ENCODE data around the gene SLC5A6.

SLC5A6 gene

GRCh38 chr2:27162151-27163121 lies 49.6 kb downstream of the SLC5A6 start:
- Mint-ChIP-seq H3K27me3 (peaks cover 25% of the 10 kb centered on the region), H3K4me1 (peaks cover 6% of the 10 kb centered on the region), H3K36me3 (no peaks in the 10 kb centered on the region), H3K27ac (no peak overlapping the region), H3K9me3 (no peaks in the 10 kb centered on the region), H3K4me3 (no peak overlapping the region)
- DNase-seq: no peak
- CTCF ChIA-PET: interaction anchor here (0.6 kb wide), 1 partner anchor 304 kb away, joined by 3 read pairs; no protein-coding TSS in a partner anchor

GRCh38 chr2:27160191-27160590 lies 51.9 kb downstream of the SLC5A6 start:
- H3K9me3 Mint-ChIP-seq: no peaks in the 10 kb centered on the region
- peaks cover 30% of the 10 kb centered on the region for H3K27me3 Mint-ChIP-seq
- DNase-seq: no peak
- no peak overlapping the region for H3K4me3 Mint-ChIP-seq
- no peaks in the 10 kb centered on the region for H3K36me3 Mint-ChIP-seq
- H3K4me1 Mint-ChIP-seq: peaks cover 4% of the 10 kb centered on the region
- no peak overlapping the region for H3K27ac Mint-ChIP-seq
- CTCF ChIA-PET: interaction anchor here (1.2 to 2.1 kb wide), 2 partner anchors 10 to 238 kb away, joined by 3 to 9 read pairs; no protein-coding TSS in a partner anchor

- H3K4me3 Mint-ChIP-seq: no peak overlapping the region
- H3K9me3 Mint-ChIP-seq: no peaks in the 10 kb centered on the region
- CTCF ChIA-PET: interaction anchor here (0.6 to 2.1 kb wide), 2 partner anchors 11 to 236 kb away, joined by 3 to 9 read pairs; no protein-coding TSS in a partner anchor
- DNase-seq: no peak
- H3K27me3 Mint-ChIP-seq: peaks cover 32% of the 10 kb centered on the region
- H3K27ac Mint-ChIP-seq: no peak overlapping the region
- H3K4me1 Mint-ChIP-seq: no peaks in the 10 kb centered on the region
- H3K36me3 Mint-ChIP-seq: no peaks in the 10 kb centered on the region
Measured at GRCh38 chr2:27159271-27159670, 52.8 kb downstream of the SLC5A6 start.

GRCh38 chr2:27158468-27158867 lies 53.6 kb downstream of the SLC5A6 start:
- Mint-ChIP-seq H3K4me1 (no peaks in the 10 kb centered on the region), H3K4me3 (no peak overlapping the region), H3K36me3 (no peaks in the 10 kb centered on the region), H3K27me3 (peaks cover 34% of the 10 kb centered on the region), H3K27ac (no peak overlapping the region), H3K9me3 (no peaks in the 10 kb centered on the region)
- CTCF ChIA-PET: interaction anchor here (1.2 to 2.1 kb wide), 2 partner anchors 12 to 13 kb away, joined by 4 to 9 read pairs; no protein-coding TSS in a partner anchor
- DNase-seq: no peak

GRCh38 chr2:27155069-27155520 lies 57.0 kb downstream of the SLC5A6 start:
- no peaks in the 10 kb centered on the region for H3K9me3 Mint-ChIP-seq
- H3K4me1 Mint-ChIP-seq: no peaks in the 10 kb centered on the region
- no peaks in the 10 kb centered on the region for H3K36me3 Mint-ChIP-seq
- no peak overlapping the region for H3K4me3 Mint-ChIP-seq
- no peak for DNase-seq
- CTCF ChIA-PET: interaction anchor here (1.2 kb wide), 1 partner anchor 14 kb away, joined by 4 read pairs; no protein-coding TSS in a partner anchor
- peaks cover 42% of the 10 kb centered on the region for H3K27me3 Mint-ChIP-seq
- no peak overlapping the region for H3K27ac Mint-ChIP-seq

GRCh38 chr2:27154488-27154887 lies 57.6 kb downstream of the SLC5A6 start:
- Mint-ChIP-seq H3K9me3 (no peaks in the 10 kb centered on the region), H3K27ac (no peak overlapping the region), H3K4me3 (no peak overlapping the region), H3K36me3 (no peaks in the 10 kb centered on the region), H3K27me3 (peaks cover 46% of the 10 kb centered on the region), H3K4me1 (no peaks in the 10 kb centered on the region)
- DNase-seq: no peak
- CTCF ChIA-PET: interaction anchor here (1.2 kb wide), 1 partner anchor 15 kb away, joined by 4 read pairs; no protein-coding TSS in a partner anchor

GRCh38 chr2:27152796-27153464 lies 59.1 kb downstream of the SLC5A6 start:
- CTCF ChIA-PET: no interaction called here
- no peak for DNase-seq
- Mint-ChIP-seq H3K4me3 (no peak overlapping the region), H3K36me3 (no peaks in the 10 kb centered on the region), H3K27ac (no peak overlapping the region), H3K9me3 (no peaks in the 10 kb centered on the region), H3K4me1 (no peaks in the 10 kb centered on the region), H3K27me3 (peaks cover 46% of the 10 kb centered on the region)

GRCh38 chr2:27152102-27152795 lies 59.8 kb downstream of the SLC5A6 start:
- H3K9me3 Mint-ChIP-seq: no peaks in the 10 kb centered on the region
- H3K4me1 Mint-ChIP-seq: no peaks in the 10 kb centered on the region
- H3K27ac Mint-ChIP-seq: no peak overlapping the region
- peaks cover 46% of the 10 kb centered on the region for H3K27me3 Mint-ChIP-seq
- H3K36me3 Mint-ChIP-seq: no peaks in the 10 kb centered on the region
- no peak overlapping the region for H3K4me3 Mint-ChIP-seq
- CTCF ChIA-PET: no interaction called here
- DNase-seq: no peak

- CTCF ChIA-PET: no interaction called here
- H3K27me3 Mint-ChIP-seq: peaks cover 52% of the 10 kb centered on the region
Measured at GRCh38 chr2:27150639-27151230, 61.3 kb downstream of the SLC5A6 start.

More at GRCh38 chr2:27150639-27151230, 61.3 kb downstream of the SLC5A6 start:
- Mint-ChIP-seq H3K9me3 (no peaks in the 10 kb centered on the region), H3K27ac (no peak overlapping the region), H3K36me3 (no peaks in the 10 kb centered on the region), H3K4me1 (no peaks in the 10 kb centered on the region), H3K4me3 (no peak overlapping the region)
- no peak for DNase-seq

Data from activated naive CD4-positive, alpha-beta T cell treated with anti-CD3 and anti-CD28 coated beads, Interleukin-2, amount 10 ng/mL, durations not matched to agents 7 days and 5 days (primary cell).